Activated gamma-delta T cell (primary cell): ENCODE results near the gene GAL3ST3.
"Not testable (repeated sequence)": the region's sequence is repeated elsewhere in the genome, so short reads cannot be mapped to it uniquely, and the experiment has no call there.

Experiments
- DNase-seq: peaks from one replicate; lab custom pipeline; 2025; lab: John Stamatoyannopoulos, UW

GAL3ST3 gene

GRCh38 chr11:66012946-66013761, 35.8 kb downstream of the GAL3ST3 start:
- no peak for DNase-seq

- DNase-seq: no peak
Observed at GRCh38 chr11:66012371-66012945, 36.5 kb downstream of the GAL3ST3 start.

GRCh38 chr11:66011785-66012303, 37.1 kb downstream of the GAL3ST3 start, which contains the start of gene CST6:
Gene CST6, plus strand, starts transcription at chr11:66012008. Its CDS starts 37 bp downstream, at chr11:66012045.
- DNase-seq: no peak

- no peak for DNase-seq
Observed at GRCh38 chr11:66011239-66011784, 37.6 kb downstream of the GAL3ST3 start.

- DNase-seq: not testable (repeated sequence)
Observed at GRCh38 chr11:66010036-66010435, 38.9 kb downstream of the GAL3ST3 start.

GRCh38 chr11:66008468-66009101, 40.4 kb downstream of the GAL3ST3 start:
- no peak for DNase-seq

- DNase-seq: no peak
Observed at GRCh38 chr11:66008095-66008467, 40.9 kb downstream of the GAL3ST3 start.

- no peak for DNase-seq
Observed at GRCh38 chr11:66007201-66007634, 41.7 kb downstream of the GAL3ST3 start.

- DNase-seq: no peak
Observed at GRCh38 chr11:66006891-66007176, 42.1 kb downstream of the GAL3ST3 start.

GRCh38 chr11:66006134-66006890, 42.6 kb downstream of the GAL3ST3 start:
- DNase-seq: no peak

- DNase-seq: no peak
Observed at GRCh38 chr11:66004186-66004585, 44.8 kb downstream of the GAL3ST3 start.

- DNase-seq: no peak
Observed at GRCh38 chr11:66003291-66003690, 45.7 kb downstream of the GAL3ST3 start.

- DNase-seq: no peak
Observed at GRCh38 chr11:66002648-66003225, 46.2 kb downstream of the GAL3ST3 start.

- peak; percentile 61 for DNase-seq
Observed at GRCh38 chr11:66001942-66002647, 46.9 kb downstream of the GAL3ST3 start, which contains the start of the genes BANF1 and EIF1AD. Gene BANF1, plus strand, starts transcription at chr11:66002503. Its CDS starts 748 bp downstream, at chr11:66003251. Gene EIF1AD, minus strand, starts transcription at chr11:66002157. Its CDS starts 1,768 bp downstream, at chr11:66000389.

GRCh38 chr11:65997286-65997685, 51.7 kb downstream of the GAL3ST3 start:
- no peak for DNase-seq

GRCh38 chr11:65992056-65992455, 56.9 kb downstream of the GAL3ST3 start:
- no peak for DNase-seq
